ENCODE results near the gene MGME1.

DNA sequence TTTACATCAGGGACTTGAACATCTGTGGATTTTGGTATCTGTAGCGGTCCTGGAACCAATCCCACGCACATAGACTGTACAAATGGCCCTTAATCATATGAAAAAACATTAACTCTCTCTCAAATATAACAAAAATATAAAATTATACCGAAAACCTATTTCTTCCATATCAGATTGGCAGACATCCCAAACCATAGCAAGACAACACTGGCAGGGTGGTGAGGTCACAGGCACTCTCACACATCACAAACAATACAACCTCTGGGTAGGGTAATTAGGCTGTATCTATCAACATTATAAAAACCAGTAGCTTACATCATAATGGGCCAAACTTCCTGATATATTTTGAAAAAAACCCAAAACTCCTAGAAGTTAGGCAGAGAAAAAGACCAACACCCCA is 48.0 kb downstream of the MGME1 start:
- TF ChIP-seq, protein P1, sequence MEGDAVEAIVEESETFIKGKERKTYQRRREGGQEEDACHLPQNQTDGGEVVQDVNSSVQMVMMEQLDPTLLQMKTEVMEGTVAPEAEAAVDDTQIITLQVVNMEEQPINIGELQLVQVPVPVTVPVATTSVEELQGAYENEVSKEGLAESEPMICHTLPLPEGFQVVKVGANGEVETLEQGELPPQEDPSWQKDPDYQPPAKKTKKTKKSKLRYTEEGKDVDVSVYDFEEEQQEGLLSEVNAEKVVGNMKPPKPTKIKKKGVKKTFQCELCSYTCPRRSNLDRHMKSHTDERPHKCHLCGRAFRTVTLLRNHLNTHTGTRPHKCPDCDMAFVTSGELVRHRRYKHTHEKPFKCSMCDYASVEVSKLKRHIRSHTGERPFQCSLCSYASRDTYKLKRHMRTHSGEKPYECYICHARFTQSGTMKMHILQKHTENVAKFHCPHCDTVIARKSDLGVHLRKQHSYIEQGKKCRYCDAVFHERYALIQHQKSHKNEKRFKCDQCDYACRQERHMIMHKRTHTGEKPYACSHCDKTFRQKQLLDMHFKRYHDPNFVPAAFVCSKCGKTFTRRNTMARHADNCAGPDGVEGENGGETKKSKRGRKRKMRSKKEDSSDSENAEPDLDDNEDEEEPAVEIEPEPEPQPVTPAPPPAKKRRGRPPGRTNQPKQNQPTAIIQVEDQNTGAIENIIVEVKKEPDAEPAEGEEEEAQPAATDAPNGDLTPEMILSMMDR (conservative IDR thresholded peaks at IDR 0.05 in 1 of 2, IDR thresholded peaks at IDR 0.05 in 1 of 2; ENCODE audit: low read depth in 1 of 2, low read length in 2 of 2): no peak
- TF ChIP-seq EZH2 (IDR thresholded peaks at IDR 0.05; ENCODE audit: low read length, missing control alignments): no peak

Data from fibroblast of lung (primary cell).